Thyroid gland (tissue), 4 donors: Measurements from ENCODE around the gene FEN1. TPM values are rescaled to one million over a fixed set of nuclear protein-coding genes. Genes with fewer than 3 reads are reported as not detected.

ENCODE experiments used
- DNase-seq, 2 donors: peaks; one replicate each; pipeline ENCODE4 v3.0.0-alpha.2; 2019
- H3K27ac ChIP-seq, 3 donors: fragments of 200-600 bp; sonication (generic); 1 replicate in 2 of 3; 2 replicates in 1 of 3; pipeline ENCODE4 v1.5.1; 2016 to 2019; ENCODE audit warnings: mild to moderate bottlenecking in 1 of 3, moderate library complexity in 1 of 3
- H3K27me3 ChIP-seq: fragments of 200-600 bp; sonication (generic); one replicate; pipeline ENCODE4 v1.5.1; 2019
- H3K36me3 ChIP-seq, 2 donors: fragments of 200-600 bp; sonication (generic); one replicate each; pipeline ENCODE4 v1.5.1; 2016 to 2019
- H3K4me1 ChIP-seq, 2 donors: fragments of 200-600 bp; sonication (generic); one replicate each; pipeline ENCODE4 v1.5.1; 2017 to 2019
- H3K4me3 ChIP-seq, 3 donors: fragments of 200-600 bp; sonication (generic); replicated peaks in 1 of 3; 1 replicate in 2 of 3; 2 replicates in 1 of 3; pipeline ENCODE4 v1.5.1; 2016; ENCODE audit warnings: mild to moderate bottlenecking in 1 of 3
- H3K9me3 ChIP-seq: fragments of 200-600 bp; sonication (generic); one replicate; pipeline ENCODE4 v1.5.1; 2017
- POLR2A ChIP-seq, 2 donors: fragments of 450-650 bp; IDR thresholded peaks; one replicate each; pipeline ENCODE4 v1.6.1; 2017; ENCODE audit warnings: antibody characterized with exemption in 2 of 2, mild to moderate bottlenecking in 2 of 2, moderate library complexity in 1 of 2
- WGBS, 2 donors: methylation state at CpG; one replicate each; pipeline ENCODE4 v1.1.5; 2017; 5-methylcytosine and 5-hydroxymethylcytosine counted together
- intact Hi-C: fragments of 100-400 bp; cut with DNase I; formaldehyde crosslinking; loops from one replicate; pipeline ENCODE4 v1.15.1; 2023
- total RNA-seq, 4 donors: library from RNA; depleted of rRNA; stranded (reverse); fragments of >200 nt; gene quantifications; one replicate each; pipeline ENCODE4 v1.2.3, GENCODE V29; 2016
- TF ChIP-seq, protein P1 (sequence below), 6 experiments: fragments of 200-600 bp in 3 of 6; fragments of 450-650 bp in 3 of 6; sonication (generic) in 3 of 6; IDR thresholded peaks; one replicate each; pipeline ENCODE4 v1.5.1; 2016 to 2019; ENCODE audit warnings: antibody characterized with exemption in 6 of 6, mild to moderate bottlenecking in 2 of 6, inconsistent platforms in 1 of 6, moderate library complexity in 1 of 6

Gene FEN1
- total RNA-seq, 4 donors from 2014 or later, result 4.1 to 6.3 (median 5.2) TPM

DNA sequence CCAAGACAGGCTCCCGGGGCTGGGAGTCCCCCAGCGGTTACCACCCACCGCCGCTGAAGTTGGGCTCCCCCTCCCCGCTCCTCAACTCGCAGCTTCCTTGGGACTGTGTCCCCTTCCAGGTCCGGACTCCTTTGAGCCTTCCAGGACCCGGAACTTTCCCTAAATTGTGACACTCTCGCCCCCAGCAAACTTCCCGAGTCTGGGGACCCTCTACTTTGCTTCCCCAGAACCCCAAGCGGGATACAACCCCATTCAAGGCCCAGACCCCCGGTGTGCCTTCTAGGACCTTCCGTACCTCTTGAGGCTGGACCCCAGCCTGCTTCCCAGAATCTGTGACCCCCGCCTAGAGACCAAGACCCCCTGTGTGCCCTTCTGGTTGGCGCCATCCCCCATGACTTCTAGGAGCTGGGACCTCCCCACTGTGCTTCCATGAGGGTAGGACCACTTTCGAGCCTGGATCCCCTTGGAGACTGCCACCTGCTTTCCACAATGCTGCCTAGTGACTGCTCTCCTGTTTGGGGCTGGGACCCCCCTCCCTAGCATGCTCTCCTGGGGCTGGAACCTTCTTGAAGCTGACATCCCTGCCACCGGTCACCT, 39.7 kb upstream of the FEN1 start:
- Histone ChIP-seq H3K9me3 (no peaks in the 10 kb centered on the region), H3K4me1 (peaks cover 5 to 11% of the 10 kb centered on the region in 2 donors), H3K4me3 (peak overlapping the region in 1 of 3 donors; percentile 23), H3K27me3 (no peaks in the 10 kb centered on the region), H3K36me3 (no peaks in the 10 kb centered on the region), H3K27ac (no peak overlapping the region)
- intact Hi-C loops, result no loop called here
- TF ChIP-seq POLR2A (IDR thresholded peaks at IDR 0.05), result no peak
- TF ChIP-seq, protein P1, sequence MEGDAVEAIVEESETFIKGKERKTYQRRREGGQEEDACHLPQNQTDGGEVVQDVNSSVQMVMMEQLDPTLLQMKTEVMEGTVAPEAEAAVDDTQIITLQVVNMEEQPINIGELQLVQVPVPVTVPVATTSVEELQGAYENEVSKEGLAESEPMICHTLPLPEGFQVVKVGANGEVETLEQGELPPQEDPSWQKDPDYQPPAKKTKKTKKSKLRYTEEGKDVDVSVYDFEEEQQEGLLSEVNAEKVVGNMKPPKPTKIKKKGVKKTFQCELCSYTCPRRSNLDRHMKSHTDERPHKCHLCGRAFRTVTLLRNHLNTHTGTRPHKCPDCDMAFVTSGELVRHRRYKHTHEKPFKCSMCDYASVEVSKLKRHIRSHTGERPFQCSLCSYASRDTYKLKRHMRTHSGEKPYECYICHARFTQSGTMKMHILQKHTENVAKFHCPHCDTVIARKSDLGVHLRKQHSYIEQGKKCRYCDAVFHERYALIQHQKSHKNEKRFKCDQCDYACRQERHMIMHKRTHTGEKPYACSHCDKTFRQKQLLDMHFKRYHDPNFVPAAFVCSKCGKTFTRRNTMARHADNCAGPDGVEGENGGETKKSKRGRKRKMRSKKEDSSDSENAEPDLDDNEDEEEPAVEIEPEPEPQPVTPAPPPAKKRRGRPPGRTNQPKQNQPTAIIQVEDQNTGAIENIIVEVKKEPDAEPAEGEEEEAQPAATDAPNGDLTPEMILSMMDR (IDR thresholded peaks at IDR 0.05), result no peak
- no peak for DNase-seq
- WGBS, 2 donors, result 42 to 55% methylated on average over 14 to 17 of the region's 17 CpGs

DNA sequence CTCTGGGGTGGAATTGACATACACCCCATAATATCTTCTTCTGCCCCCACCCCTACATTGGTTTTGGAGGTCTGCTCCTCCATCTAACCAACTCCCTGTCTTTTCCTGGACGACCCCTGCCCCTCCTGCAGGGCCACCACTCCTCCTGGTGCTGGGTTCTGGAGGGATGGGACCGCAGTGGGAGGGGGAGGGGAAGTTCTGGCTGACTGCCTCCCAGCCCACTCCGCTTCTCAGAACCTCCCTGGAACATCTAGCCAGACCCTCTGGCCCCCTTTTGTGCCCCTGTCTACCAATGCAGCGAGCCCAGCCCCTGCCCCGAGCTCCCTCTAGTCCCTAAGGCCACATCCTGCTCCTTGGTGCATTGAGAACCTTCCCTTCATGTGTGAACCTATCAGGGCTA, 39.0 kb upstream of the FEN1 start:
- TF ChIP-seq POLR2A (IDR thresholded peaks at IDR 0.05), result no peak
- TF ChIP-seq, protein P1 (IDR thresholded peaks at IDR 0.05), result no peak
- no peak overlapping the region for H3K4me3 ChIP-seq
- 82 to 83% methylated on average over 5 of the region's 5 CpGs for WGBS, 2 donors
- H3K27ac ChIP-seq, result no peak overlapping the region
- no peaks in the 10 kb centered on the region for H3K27me3 ChIP-seq
- DNase-seq, result no peak
- no peaks in the 10 kb centered on the region for H3K36me3 ChIP-seq
- H3K9me3 ChIP-seq, result no peaks in the 10 kb centered on the region
- H3K4me1 ChIP-seq, result peaks cover 5 to 8% of the 10 kb centered on the region in 2 donors
- intact Hi-C loops, result no loop called here

DNA sequence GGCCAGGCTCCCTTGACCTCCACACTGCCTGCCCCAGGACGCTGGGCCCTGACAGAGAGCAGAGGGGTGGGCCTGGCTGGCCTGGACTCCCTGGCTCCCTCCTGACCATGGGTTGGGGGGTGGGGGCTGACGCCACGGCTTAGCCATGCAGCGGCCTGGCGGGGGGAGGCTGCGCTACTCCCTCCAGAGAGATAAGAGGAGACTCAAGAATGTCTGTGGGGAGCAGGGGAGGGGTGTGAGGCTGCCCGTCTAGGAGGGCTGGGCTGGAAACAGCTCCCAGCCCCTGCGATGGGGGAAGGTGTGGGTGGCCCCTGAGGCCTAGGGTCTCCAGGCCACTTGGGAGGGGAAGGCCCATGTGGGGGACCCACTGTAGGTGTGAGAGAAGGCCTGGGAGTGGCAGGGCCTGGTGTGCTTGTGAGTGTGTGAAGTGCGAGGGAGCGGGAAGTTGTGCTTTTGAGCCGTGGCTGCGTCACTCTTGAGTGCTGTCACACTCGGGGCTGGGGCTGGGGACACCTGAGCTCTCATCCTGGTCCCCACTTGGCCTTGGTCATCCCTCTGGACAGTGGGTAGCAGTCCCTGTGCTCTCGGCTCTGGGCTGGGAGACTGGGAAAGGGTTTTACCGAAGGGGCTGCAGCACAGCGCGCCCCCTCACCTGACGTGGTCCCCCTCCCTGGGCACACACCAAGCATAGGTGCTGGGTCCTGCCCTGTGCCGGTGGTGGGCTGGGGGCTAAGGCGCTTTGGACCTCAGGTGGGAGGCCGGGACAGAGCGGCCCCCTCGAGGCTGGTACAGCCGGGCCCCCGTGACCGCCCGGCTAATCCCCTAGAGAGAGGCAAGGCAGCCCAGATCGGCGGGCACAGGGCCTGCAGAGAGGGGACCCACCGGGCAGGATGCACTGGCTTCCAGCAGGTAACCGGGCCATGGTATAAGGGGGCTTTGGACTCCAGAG, 37.9 kb upstream of the FEN1 start:
- H3K4me1 ChIP-seq, result peaks cover 5 to 8% of the 10 kb centered on the region in 2 donors
- no peak for DNase-seq
- no peak overlapping the region for H3K4me3 ChIP-seq
- TF ChIP-seq POLR2A (IDR thresholded peaks at IDR 0.05), result no peak
- TF ChIP-seq, protein P1 (IDR thresholded peaks at IDR 0.05), result no peak
- 82 to 94% methylated on average over 15 to 23 of the region's 31 CpGs for WGBS, 2 donors
- H3K27me3 ChIP-seq, result no peaks in the 10 kb centered on the region
- no peaks in the 10 kb centered on the region for H3K9me3 ChIP-seq
- H3K27ac ChIP-seq, result no peak overlapping the region
- H3K36me3 ChIP-seq, result no peaks in the 10 kb centered on the region
- intact Hi-C loops, result no loop called here

DNA sequence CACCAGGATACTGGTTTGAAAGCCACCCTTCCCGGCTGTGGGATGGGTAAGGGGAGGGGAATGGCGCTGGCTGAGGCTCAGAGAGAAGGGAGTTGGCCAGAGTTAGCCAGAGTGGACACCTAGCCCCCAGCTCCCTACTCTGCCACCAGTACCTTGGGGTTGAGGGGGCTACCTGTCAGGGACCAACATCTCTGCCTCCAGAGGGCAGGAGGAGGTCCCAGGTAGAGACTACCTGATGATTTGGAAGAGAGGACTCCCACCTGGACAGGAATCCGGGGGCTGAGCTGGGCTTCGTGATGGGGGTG, 36.6 kb upstream of the FEN1 start:
- peaks cover 5 to 8% of the 10 kb centered on the region in 2 donors for H3K4me1 ChIP-seq
- no peak overlapping the region for H3K4me3 ChIP-seq
- no peaks in the 10 kb centered on the region for H3K36me3 ChIP-seq
- WGBS, 2 donors, result 74 to 75% methylated on average over 4 of the region's 4 CpGs
- no peak for DNase-seq
- H3K27ac ChIP-seq, result no peak overlapping the region
- H3K27me3 ChIP-seq, result no peaks in the 10 kb centered on the region
- intact Hi-C loops, result no loop called here
- TF ChIP-seq POLR2A (IDR thresholded peaks at IDR 0.05), result no peak
- TF ChIP-seq, protein P1 (IDR thresholded peaks at IDR 0.05), result no peak
- no peaks in the 10 kb centered on the region for H3K9me3 ChIP-seq
